ENCODE measurements around the gene DELE1. TPM values are rescaled to one million over a fixed set of nuclear protein-coding genes. Genes with fewer than 3 reads are reported as not detected.

DELE1 gene
- total RNA-seq, 4 donors from 2014 or later: 59.6 to 80.4 (median 75.7) TPM

DNA sequence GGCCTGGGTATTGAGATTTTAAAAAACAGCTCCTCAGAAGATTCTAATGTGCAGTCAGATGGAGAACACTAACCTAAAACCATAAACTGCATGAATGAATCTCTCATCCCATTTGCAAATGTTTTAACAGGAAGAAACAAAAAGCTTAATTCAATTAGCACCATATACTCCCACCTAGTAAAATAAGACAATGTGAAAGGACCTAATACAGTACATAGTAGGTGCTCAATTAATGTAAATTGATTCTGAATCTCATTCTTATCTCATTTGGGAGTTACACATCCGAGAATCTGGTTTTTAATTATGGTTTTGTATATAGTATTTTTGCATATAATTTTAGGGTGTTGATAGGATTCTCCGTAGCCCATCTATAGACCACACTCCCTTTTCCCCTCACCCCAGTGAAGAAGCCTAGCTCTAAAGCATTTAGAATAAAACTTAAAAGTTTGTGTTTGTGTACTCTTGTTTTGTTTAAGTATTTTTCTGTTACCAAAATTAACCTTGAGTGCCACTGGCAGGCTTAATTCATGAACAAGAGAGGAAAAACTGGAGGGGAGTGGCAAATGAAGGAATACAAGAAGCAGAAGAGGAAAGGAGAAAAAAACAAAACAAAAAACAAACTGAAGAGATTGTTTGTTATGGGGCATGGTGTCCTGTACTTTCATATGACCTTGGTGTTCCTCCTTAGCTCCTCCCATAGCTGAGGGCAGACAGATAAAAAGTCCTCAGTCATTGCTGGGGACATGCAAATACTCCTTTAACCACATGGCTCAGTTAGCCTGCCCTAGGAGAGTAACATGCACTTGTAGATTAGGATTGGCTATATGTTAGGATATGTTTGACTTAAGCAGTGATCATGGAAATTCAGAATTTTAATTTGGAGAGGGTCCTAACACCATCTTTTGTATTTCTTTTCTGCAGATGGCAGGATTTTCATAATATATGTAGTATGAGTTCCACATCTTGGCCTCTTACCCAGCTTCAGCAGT is 46.4 kb downstream of the DELE1 start:
- WGBS, 2 donors: 69 to 70% methylated on average over 2 of the region's 2 CpGs
- Histone ChIP-seq H3K36me3 (peaks cover 0 to 19% (median 0%) of the 10 kb centered on the region in 3 donors), H3K4me3 (peak overlapping the region; percentile 47 to 73 (median 70)), H3K27ac (peak overlapping the region; percentile 72 to 98 (median 96)), H3K27me3 (no peaks in the 10 kb centered on the region), H3K9me3 (no peaks in the 10 kb centered on the region), H3K4me1 (peaks cover 0 to 23% (median 15%) of the 10 kb centered on the region in 4 donors)
- TF ChIP-seq, protein P1, sequence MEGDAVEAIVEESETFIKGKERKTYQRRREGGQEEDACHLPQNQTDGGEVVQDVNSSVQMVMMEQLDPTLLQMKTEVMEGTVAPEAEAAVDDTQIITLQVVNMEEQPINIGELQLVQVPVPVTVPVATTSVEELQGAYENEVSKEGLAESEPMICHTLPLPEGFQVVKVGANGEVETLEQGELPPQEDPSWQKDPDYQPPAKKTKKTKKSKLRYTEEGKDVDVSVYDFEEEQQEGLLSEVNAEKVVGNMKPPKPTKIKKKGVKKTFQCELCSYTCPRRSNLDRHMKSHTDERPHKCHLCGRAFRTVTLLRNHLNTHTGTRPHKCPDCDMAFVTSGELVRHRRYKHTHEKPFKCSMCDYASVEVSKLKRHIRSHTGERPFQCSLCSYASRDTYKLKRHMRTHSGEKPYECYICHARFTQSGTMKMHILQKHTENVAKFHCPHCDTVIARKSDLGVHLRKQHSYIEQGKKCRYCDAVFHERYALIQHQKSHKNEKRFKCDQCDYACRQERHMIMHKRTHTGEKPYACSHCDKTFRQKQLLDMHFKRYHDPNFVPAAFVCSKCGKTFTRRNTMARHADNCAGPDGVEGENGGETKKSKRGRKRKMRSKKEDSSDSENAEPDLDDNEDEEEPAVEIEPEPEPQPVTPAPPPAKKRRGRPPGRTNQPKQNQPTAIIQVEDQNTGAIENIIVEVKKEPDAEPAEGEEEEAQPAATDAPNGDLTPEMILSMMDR (IDR thresholded peaks at IDR 0.05): no peak
- TF ChIP-seq EP300 (IDR thresholded peaks at IDR 0.05) (no peak), POLR2A (IDR thresholded peaks at IDR 0.05) (no peak)
- DNase-seq (ENCODE audit: low spot score in 2 of 2): no peak

DNA sequence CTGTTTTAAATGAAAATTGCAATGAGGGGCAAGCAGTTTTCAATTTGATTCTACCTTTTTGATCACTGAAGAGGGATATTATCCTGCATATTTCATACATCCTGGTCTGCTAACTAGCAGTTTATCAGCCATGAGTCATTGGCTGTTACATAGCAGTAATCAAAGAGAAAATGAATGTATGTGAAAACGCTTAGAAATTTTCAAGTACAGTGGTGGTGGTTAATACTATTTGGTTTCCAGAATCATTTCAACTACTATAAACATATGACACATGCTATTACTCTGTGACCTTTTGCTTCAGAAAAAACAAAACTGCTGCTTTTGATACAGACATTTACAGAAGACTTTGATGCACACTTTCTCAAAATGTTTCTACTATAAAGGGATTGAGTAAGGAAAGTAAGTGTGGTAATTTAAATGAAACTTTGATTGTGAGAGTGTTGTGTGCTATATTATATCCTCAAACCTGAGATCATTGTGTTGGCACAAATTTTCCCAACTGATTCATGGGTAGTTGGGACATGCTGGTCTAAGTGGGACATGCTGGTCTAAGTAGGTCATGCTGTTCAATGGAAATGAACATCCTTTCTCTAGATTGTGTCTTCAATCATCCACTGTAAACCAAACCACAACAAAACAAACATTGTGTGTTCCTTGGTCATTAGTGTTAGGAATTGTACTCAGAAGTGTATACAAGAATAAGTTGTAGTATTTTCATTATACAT is 50.4 kb downstream of the DELE1 start:
- peaks cover 0 to 23% (median 15%) of the 10 kb centered on the region in 4 donors for H3K4me1 ChIP-seq
- H3K27ac ChIP-seq: no peak overlapping the region
- no peaks in the 10 kb centered on the region for H3K9me3 ChIP-seq
- DNase-seq (ENCODE audit: low spot score in 2 of 2): no peak
- 71 to 75% methylated on average over 1 of the region's 1 CpG for WGBS, 2 donors
- H3K27me3 ChIP-seq: no peaks in the 10 kb centered on the region
- H3K4me3 ChIP-seq: no peak overlapping the region
- peaks cover 0 to 41% (median 16%) of the 10 kb centered on the region in 3 donors for H3K36me3 ChIP-seq
- no peak for TF ChIP-seq EP300 (IDR thresholded peaks at IDR 0.05)

DNA sequence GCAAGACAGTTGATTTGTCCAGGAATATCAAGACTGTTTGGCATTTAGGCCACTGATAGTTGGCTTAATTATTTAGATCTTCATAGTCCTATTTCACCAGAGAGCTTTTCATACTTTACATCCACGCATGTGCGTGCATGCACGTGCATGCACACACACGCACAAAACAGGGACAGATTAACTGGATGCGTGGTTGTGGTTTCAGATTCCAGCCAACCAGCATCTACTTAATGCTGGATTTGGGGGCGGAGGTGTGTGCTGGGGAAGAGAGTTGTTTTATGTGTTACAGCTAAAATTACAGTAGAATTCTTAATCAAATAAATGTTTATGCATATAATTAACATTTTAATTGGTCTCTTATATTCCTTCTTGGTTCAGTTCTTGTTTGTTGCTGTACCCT is 52.5 kb downstream of the DELE1 start:
- H3K27me3 ChIP-seq: no peaks in the 10 kb centered on the region
- TF ChIP-seq, protein P1 (IDR thresholded peaks at IDR 0.05): no peak
- TF ChIP-seq POLR2A (IDR thresholded peaks at IDR 0.05) (no peak), EP300 (IDR thresholded peaks at IDR 0.05) (no peak)
- H3K9me3 ChIP-seq: no peaks in the 10 kb centered on the region
- DNase-seq (ENCODE audit: low spot score in 2 of 2): no peak
- H3K27ac ChIP-seq: no peak overlapping the region
- peaks cover 0 to 62% (median 26%) of the 10 kb centered on the region in 3 donors for H3K36me3 ChIP-seq
- 91 to 96% methylated on average over 6 of the region's 6 CpGs for WGBS, 2 donors
- peaks cover 0 to 7% (median under 1%) of the 10 kb centered on the region in 4 donors for H3K4me1 ChIP-seq
- H3K4me3 ChIP-seq: no peak overlapping the region

DNA sequence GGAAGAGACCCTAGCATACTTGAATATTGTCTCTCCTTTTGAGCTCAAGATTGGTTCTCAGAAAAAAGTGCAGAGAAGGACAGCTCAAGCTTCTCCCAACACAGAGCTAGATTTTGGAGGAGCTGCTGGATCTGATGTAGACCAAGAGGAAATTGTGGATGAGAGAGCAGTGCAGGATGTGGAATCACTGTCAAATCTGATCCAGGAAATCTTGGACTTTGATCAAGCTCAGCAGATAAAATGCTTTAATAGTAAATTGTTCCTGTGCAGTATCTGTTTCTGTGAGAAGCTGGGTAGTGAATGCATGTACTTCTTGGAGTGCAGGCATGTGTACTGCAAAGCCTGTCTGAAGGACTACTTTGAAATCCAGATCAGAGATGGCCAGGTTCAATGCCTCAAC is 54.7 kb downstream of the DELE1 start:
- no peak for DNase-seq (ENCODE audit: low spot score in 2 of 2)
- Histone ChIP-seq H3K36me3 (peaks cover 0 to 82% (median 26%) of the 10 kb centered on the region in 3 donors), H3K4me3 (no peak overlapping the region), H3K4me1 (peaks cover 0 to 5% (median 0%) of the 10 kb centered on the region in 4 donors), H3K27ac (no peak overlapping the region), H3K9me3 (no peaks in the 10 kb centered on the region), H3K27me3 (no peaks in the 10 kb centered on the region)
- TF ChIP-seq EP300 (IDR thresholded peaks at IDR 0.05): no peak
- TF ChIP-seq POLR2A (IDR thresholded peaks at IDR 0.05): no peak
- TF ChIP-seq, protein P1 (IDR thresholded peaks at IDR 0.05): no peak

DNA sequence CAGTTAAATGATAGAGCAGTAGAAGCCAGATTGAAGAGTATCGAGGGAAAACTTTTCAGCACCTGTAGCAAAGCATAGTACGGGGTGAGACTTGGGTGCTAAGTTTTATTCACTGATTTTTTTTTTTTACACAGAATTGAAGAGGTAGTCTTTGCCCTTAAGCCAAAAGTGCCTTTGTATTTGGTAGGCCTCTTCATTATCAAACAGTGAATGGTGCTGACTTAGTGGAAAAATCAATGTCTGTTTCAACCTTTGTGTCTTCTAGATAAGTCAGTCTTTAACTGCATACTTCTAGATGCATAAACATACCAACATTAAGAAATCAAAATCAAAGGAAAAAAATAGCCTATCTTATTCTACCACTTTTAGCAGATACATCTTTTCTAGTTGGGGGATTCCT is 59.0 kb downstream of the DELE1 start:
- no peaks in the 10 kb centered on the region for H3K9me3 ChIP-seq
- TF ChIP-seq, protein P1 (IDR thresholded peaks at IDR 0.05): no peak
- no peak for TF ChIP-seq POLR2A (IDR thresholded peaks at IDR 0.05)
- no peak for TF ChIP-seq EP300 (IDR thresholded peaks at IDR 0.05)
- H3K4me1 ChIP-seq: no peaks in the 10 kb centered on the region
- H3K27ac ChIP-seq: no peak overlapping the region
- H3K27me3 ChIP-seq: no peaks in the 10 kb centered on the region
- peaks cover 4 to 96% (median 23%) of the 10 kb centered on the region in 3 donors for H3K36me3 ChIP-seq
- no peak for DNase-seq (ENCODE audit: low spot score in 2 of 2)
- no peak overlapping the region for H3K4me3 ChIP-seq
- WGBS, 2 donors: 47 to 70% methylated on average over 2 of the region's 2 CpGs
